Sciatic nerve (tissue), 2 donors: ENCODE data around the gene PI4KA. TPM values are rescaled to one million over a fixed set of nuclear protein-coding genes. Genes with fewer than 3 reads are reported as not detected.
A peak's percentile ranks its signal among the peaks of the same experiment; 100 is the strongest.
"Not testable (repeated sequence)": the region's sequence is repeated elsewhere in the genome, so short reads cannot be mapped to it uniquely, and the experiment has no call there.

Source experiments
- ATAC-seq: fragments of 200-7000 bp; cut with Tn5 transposase; one replicate; pipeline ENCODE4 v1.9.1; 2020; ENCODE audit warnings: mild to moderate bottlenecking, moderate library complexity
- DNase-seq: peaks from one replicate; pipeline ENCODE4 v3.0.0-alpha.2; 2020; ENCODE audit warnings: low spot score
- intact Hi-C: fragments of 100-400 bp; cut with DNase I; formaldehyde crosslinking; loops from one replicate; pipeline ENCODE4 v1.14.2; 2022
- total RNA-seq: library from RNA; stranded (reverse); fragmentation: NEBNext Ultra II Directional; extraction: Animal tissue kit (Norgen Biotek cat#: 25700); gene quantifications from one replicate; pipeline ENCODE4 v1.2.1, GENCODE V29; 2021
- donor health status: DM: no; HTN: no; CAD: no.
- donor health status: DM: no; HTN: no; CAD: no.

PI4KA gene
- total RNA-seq, 1 donor from 2014 or later = 116 TPM

- DNase-seq (no peak), ATAC-seq (no peak)
- intact Hi-C loops = no loop called here
These were observed 72.6 kb downstream of the PI4KA start for GRCh38 chr22:20786048-20786447.

- no peak for DNase-seq
- ATAC-seq = no peak
- intact Hi-C loops = no loop called here
These were observed 73.2 kb downstream of the PI4KA start for GRCh38 chr22:20785415-20785814.

GRCh38 chr22:20783844-20784723 is 74.5 kb downstream of the PI4KA start:
- DNase-seq = no peak
- peak; percentile 67 for ATAC-seq
- intact Hi-C loops = no loop called here

- intact Hi-C loops = no loop called here
- ATAC-seq = no peak
- no peak for DNase-seq
These were observed 75.3 kb downstream of the PI4KA start for GRCh38 chr22:20783300-20783673.

- DNase-seq (no peak), ATAC-seq (no peak)
- intact Hi-C loops = no loop called here
These were observed 75.9 kb downstream of the PI4KA start for GRCh38 chr22:20782596-20783299.

GRCh38 chr22:20782083-20782482 is 76.5 kb downstream of the PI4KA start:
- no peak for DNase-seq
- intact Hi-C loops = no loop called here
- no peak for ATAC-seq

GRCh38 chr22:20781272-20781990 is 77.2 kb downstream of the PI4KA start:
- ATAC-seq (no peak), DNase-seq (no peak)
- intact Hi-C loops = no loop called here

- DNase-seq (no peak), ATAC-seq (peak; percentile 38)
- intact Hi-C loops = no loop called here
These were observed 78.8 kb downstream of the PI4KA start for GRCh38 chr22:20779818-20780158.

GRCh38 chr22:20779014-20779817 is 79.4 kb downstream of the PI4KA start:
- intact Hi-C loops = no loop called here
- ATAC-seq (peak; percentile 50), DNase-seq (no peak)

- intact Hi-C loops = no loop called here
- DNase-seq = no peak
- ATAC-seq = peak; percentile 88
These were observed 81.0 kb downstream of the PI4KA start for GRCh38 chr22:20777420-20778177.

GRCh38 chr22:20776624-20777405 is 81.8 kb downstream of the PI4KA start:
- ATAC-seq = no peak
- intact Hi-C loops = no loop called here
- no peak for DNase-seq

GRCh38 chr22:20775342-20775895 is 83.2 kb downstream of the PI4KA start:
- DNase-seq (no peak), ATAC-seq (no peak)
- intact Hi-C loops = no loop called here

GRCh38 chr22:20774882-20775281 is 83.7 kb downstream of the PI4KA start:
- intact Hi-C loops = no loop called here
- ATAC-seq (no peak), DNase-seq (no peak)

GRCh38 chr22:20773793-20774212 is 84.8 kb downstream of the PI4KA start, which contains the start of gene SERPIND1:
Gene SERPIND1 (plus strand): TSS chr22:20774113. CDS start chr22:20779313, 5,200 bp downstream.
- intact Hi-C loops = no loop called here
- DNase-seq (no peak), ATAC-seq (no peak)

- ATAC-seq (no peak), DNase-seq (no peak)
- intact Hi-C loops = no loop called here
These were observed 86.5 kb downstream of the PI4KA start for GRCh38 chr22:20771918-20772625.

- intact Hi-C loops, DNase-seq, ATAC-seq: not testable (repeated sequence)
These were observed 89.2 kb downstream of the PI4KA start for GRCh38 chr22:20769496-20769826.

GRCh38 chr22:20766530-20766929 is 92.1 kb downstream of the PI4KA start:
- intact Hi-C loops = no loop called here
- DNase-seq (no peak), ATAC-seq (no peak)
